Osteocyte (in vitro differentiated cells): ENCODE data around the gene GRAMD4. TPM values are rescaled to one million over a fixed set of nuclear protein-coding genes. Genes with fewer than 3 reads are reported as not detected.

Source experiments
- DNase-seq: peaks from one replicate; pipeline ENCODE4 v3.0.0; 2021; ENCODE audit warnings: mixed read lengths; ENCODE audit not compliant: unreplicated experiment; ENCODE audit errors: extremely low spot score
- H3K27ac Mint-ChIP-seq: one replicate; pipeline ENCODE4 v1.8.0; 2021; ENCODE audit warnings: mild to moderate bottlenecking, mixed read lengths; ENCODE audit not compliant: unreplicated experiment
- H3K27me3 Mint-ChIP-seq: one replicate; pipeline ENCODE4 v1.8.0; 2021; ENCODE audit warnings: mixed read lengths; ENCODE audit not compliant: unreplicated experiment
- H3K36me3 Mint-ChIP-seq: one replicate; pipeline ENCODE4 v1.8.0; 2021; ENCODE audit warnings: mixed read lengths; ENCODE audit not compliant: unreplicated experiment
- H3K4me1 Mint-ChIP-seq: one replicate; pipeline ENCODE4 v1.8.0; 2021; ENCODE audit warnings: mixed read lengths; ENCODE audit not compliant: unreplicated experiment
- H3K4me3 Mint-ChIP-seq: one replicate; pipeline ENCODE4 v1.8.0; 2021; ENCODE audit warnings: mild to moderate bottlenecking, moderate library complexity, mixed read lengths; ENCODE audit not compliant: unreplicated experiment
- H3K9me3 Mint-ChIP-seq: one replicate; pipeline ENCODE4 v1.8.0; 2021; ENCODE audit warnings: mixed read lengths; ENCODE audit not compliant: unreplicated experiment
- CTCF ChIP-seq: fragments of 200-600 bp; sonication (generic); IDR thresholded peaks from 2 replicates; pipeline ENCODE4 v1.5.0; 2021; ENCODE audit warnings: antibody characterized with exemption, mild to moderate bottlenecking, moderate library complexity
- total RNA-seq: library from RNA; stranded (reverse); gene quantifications from 2 replicates; pipeline ENCODE4 v1.2.1, GENCODE V29; 2021

Gene GRAMD4
- total RNA-seq, 1 donor from 2014 or later: 37.4 TPM

GRCh38 chr22:46675938-46676337 lies 55.8 kb downstream of the GRAMD4 start:
- no peak overlapping the region for H3K27ac Mint-ChIP-seq
- no peak for TF ChIP-seq CTCF
- H3K27me3 Mint-ChIP-seq: no peaks in the 10 kb centered on the region
- peaks cover 6% of the 10 kb centered on the region for H3K36me3 Mint-ChIP-seq
- H3K9me3 Mint-ChIP-seq: no peaks in the 10 kb centered on the region
- H3K4me3 Mint-ChIP-seq: no peak overlapping the region
- no peak for DNase-seq
- H3K4me1 Mint-ChIP-seq: peaks cover 5% of the 10 kb centered on the region

GRCh38 chr22:46676479-46676878 lies 56.3 kb downstream of the GRAMD4 start:
- no peak overlapping the region for H3K4me3 Mint-ChIP-seq
- H3K9me3 Mint-ChIP-seq: no peaks in the 10 kb centered on the region
- H3K27me3 Mint-ChIP-seq: no peaks in the 10 kb centered on the region
- TF ChIP-seq CTCF: no peak
- no peak for DNase-seq
- H3K36me3 Mint-ChIP-seq: peaks cover 6% of the 10 kb centered on the region
- no peak overlapping the region for H3K27ac Mint-ChIP-seq
- peaks cover 5% of the 10 kb centered on the region for H3K4me1 Mint-ChIP-seq

- no peak overlapping the region for H3K27ac Mint-ChIP-seq
- no peak for TF ChIP-seq CTCF
Observed at GRCh38 chr22:46676881-46677280, 56.7 kb downstream of the GRAMD4 start.

GRCh38 chr22:46677323-46678002 lies 57.3 kb downstream of the GRAMD4 start:
- peaks cover 5% of the 10 kb centered on the region for H3K4me1 Mint-ChIP-seq
- no peak overlapping the region for H3K4me3 Mint-ChIP-seq
- DNase-seq: no peak
- no peak for TF ChIP-seq CTCF
- H3K27ac Mint-ChIP-seq: no peak overlapping the region
- H3K9me3 Mint-ChIP-seq: no peaks in the 10 kb centered on the region
- no peaks in the 10 kb centered on the region for H3K27me3 Mint-ChIP-seq
- peaks cover 6% of the 10 kb centered on the region for H3K36me3 Mint-ChIP-seq

More at GRCh38 chr22:46676881-46677280, 56.7 kb downstream of the GRAMD4 start:
- Mint-ChIP-seq H3K4me3 (no peak overlapping the region), H3K9me3 (no peaks in the 10 kb centered on the region), H3K4me1 (peaks cover 5% of the 10 kb centered on the region), H3K36me3 (peaks cover 6% of the 10 kb centered on the region), H3K27me3 (no peaks in the 10 kb centered on the region)
- no peak for DNase-seq

- H3K4me1 Mint-ChIP-seq: peaks cover 5% of the 10 kb centered on the region
- no peak overlapping the region for H3K27ac Mint-ChIP-seq
- no peak for TF ChIP-seq CTCF
- no peaks in the 10 kb centered on the region for H3K9me3 Mint-ChIP-seq
- H3K4me3 Mint-ChIP-seq: no peak overlapping the region
- no peak for DNase-seq
- H3K27me3 Mint-ChIP-seq: no peaks in the 10 kb centered on the region
- peaks cover 6% of the 10 kb centered on the region for H3K36me3 Mint-ChIP-seq
Observed at GRCh38 chr22:46678003-46678657, 57.9 kb downstream of the GRAMD4 start.
